MM.1S (cell line): ENCODE measurements around the gene KCNQ2.

ENCODE experiments used
- EZH2 ChIP-seq: fragments of 300-600 bp; sonication (generic); optimal IDR thresholded peaks from 2 replicates; pipeline ENCODE3; 2017; ENCODE audit warnings: low read depth, mild to moderate bottlenecking, antibody characterized with exemption, low read length, mixed read lengths
- EZH2phosphoT487 ChIP-seq: fragments of 300-600 bp; sonication (generic); IDR thresholded peaks from 2 replicates; pipeline ENCODE4 v1.6.1; 2018; ENCODE audit warnings: antibody characterized with exemption, low read length
- TF ChIP-seq, protein P1 (sequence below): fragments of 300-600 bp; sonication (generic); IDR thresholded peaks from 2 replicates; pipeline ENCODE4 v1.5.1; 2016; ENCODE audit warnings: antibody characterized with exemption, low read length, mixed read lengths

DNA sequence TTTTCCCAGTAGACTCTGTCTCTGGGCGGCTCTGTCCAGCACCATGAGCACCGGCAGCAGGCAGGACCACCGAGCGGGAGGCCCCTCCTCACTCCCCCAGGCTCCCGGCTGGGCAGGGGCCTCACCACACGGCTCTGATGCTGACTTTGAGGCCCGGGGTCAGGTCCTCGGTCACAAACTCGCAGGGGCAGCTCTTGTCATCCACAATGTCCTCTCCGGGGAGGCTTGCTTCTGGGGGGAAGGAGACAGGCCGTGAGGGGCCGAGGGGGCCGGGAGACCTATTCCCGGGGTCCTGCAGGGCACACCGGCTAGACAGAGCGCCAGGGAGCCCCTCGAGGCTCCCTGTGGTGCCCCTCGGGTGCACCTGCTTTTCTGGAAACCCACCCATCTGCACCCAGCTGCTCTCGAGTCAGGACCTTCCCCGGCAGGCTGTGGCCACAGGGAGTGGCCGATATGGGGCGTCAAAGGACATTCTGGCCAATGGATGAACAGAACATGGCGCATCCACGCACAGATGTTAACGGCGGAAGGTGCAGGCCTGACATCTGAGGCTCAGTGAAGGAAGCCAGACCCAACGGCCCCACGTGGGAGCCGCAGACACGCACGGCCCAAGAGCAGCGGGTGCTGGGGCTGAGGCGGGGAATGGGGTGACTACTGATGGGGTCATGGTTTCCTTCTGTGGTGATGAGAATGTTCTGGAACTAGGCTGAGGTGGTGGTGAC lies 58.3 kb downstream of the KCNQ2 start:
- TF ChIP-seq, protein P1, sequence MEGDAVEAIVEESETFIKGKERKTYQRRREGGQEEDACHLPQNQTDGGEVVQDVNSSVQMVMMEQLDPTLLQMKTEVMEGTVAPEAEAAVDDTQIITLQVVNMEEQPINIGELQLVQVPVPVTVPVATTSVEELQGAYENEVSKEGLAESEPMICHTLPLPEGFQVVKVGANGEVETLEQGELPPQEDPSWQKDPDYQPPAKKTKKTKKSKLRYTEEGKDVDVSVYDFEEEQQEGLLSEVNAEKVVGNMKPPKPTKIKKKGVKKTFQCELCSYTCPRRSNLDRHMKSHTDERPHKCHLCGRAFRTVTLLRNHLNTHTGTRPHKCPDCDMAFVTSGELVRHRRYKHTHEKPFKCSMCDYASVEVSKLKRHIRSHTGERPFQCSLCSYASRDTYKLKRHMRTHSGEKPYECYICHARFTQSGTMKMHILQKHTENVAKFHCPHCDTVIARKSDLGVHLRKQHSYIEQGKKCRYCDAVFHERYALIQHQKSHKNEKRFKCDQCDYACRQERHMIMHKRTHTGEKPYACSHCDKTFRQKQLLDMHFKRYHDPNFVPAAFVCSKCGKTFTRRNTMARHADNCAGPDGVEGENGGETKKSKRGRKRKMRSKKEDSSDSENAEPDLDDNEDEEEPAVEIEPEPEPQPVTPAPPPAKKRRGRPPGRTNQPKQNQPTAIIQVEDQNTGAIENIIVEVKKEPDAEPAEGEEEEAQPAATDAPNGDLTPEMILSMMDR, result no peak
- TF ChIP-seq EZH2 (no peak), EZH2phosphoT487 (no peak)
